BLaER1 treated with 17β-estradiol and CSF1 and Interleukin-3, amounts not matched to agents 10 nM and 100 nM (cell line): ENCODE results near the gene TM9SF4.

Experiments
- H3K27ac ChIP-seq, 11 experiments: shearing (Covaris generic); formaldehyde crosslinking; 2 replicates each; pipeline ENCODE4 v1.8.1; 2022
- H3K27me3 ChIP-seq, 11 experiments: shearing (Covaris generic); formaldehyde crosslinking; 2 replicates each; pipeline ENCODE4 v1.8.1; 2022
- H3K36me3 ChIP-seq, 11 experiments: shearing (Covaris generic); formaldehyde crosslinking; 2 replicates each; pipeline ENCODE4 v1.8.1; 2022
- H3K4me1 ChIP-seq, 10 experiments: shearing (Covaris generic); formaldehyde crosslinking; 2 replicates each; pipeline ENCODE4 v1.8.1; 2022
- H3K4me2 ChIP-seq, 11 experiments: shearing (Covaris generic); formaldehyde crosslinking; 2 replicates each; pipeline ENCODE4 v1.8.1; 2022
- H3K4me3 ChIP-seq, 10 experiments: shearing (Covaris generic); formaldehyde crosslinking; 2 replicates each; pipeline ENCODE4 v1.8.1; 2022
- H3K9ac ChIP-seq, 11 experiments: shearing (Covaris generic); formaldehyde crosslinking; 2 replicates each; pipeline ENCODE4 v1.8.1; 2022
- H3K9me3 ChIP-seq, 11 experiments: shearing (Covaris generic); formaldehyde crosslinking; replicated peaks in 1 of 11; 2 replicates each; pipeline ENCODE4 v1.8.1; 2022
- H4K20me1 ChIP-seq, 11 experiments: shearing (Covaris generic); formaldehyde crosslinking; 2 replicates each; pipeline ENCODE4 v1.8.1; 2022
- Cebpa-rat ChIP-seq, 11 experiments: shearing (Covaris generic); IDR thresholded peaks; 2 replicates each; pipeline ENCODE4 v1.8.1; 2022

Gene TM9SF4

GRCh38 chr20:32203356-32204204, 94.1 kb downstream of the TM9SF4 start:
- peak overlapping the region; percentile 94 to 99 (median 98) for H3K4me2 ChIP-seq
- peaks cover 48 to 65% (median 60%) of the 10 kb centered on the region in 11 experiments for H3K36me3 ChIP-seq

GRCh38 chr20:32204205-32205109, 94.9 kb downstream of the TM9SF4 start:
- Histone ChIP-seq H3K36me3 (peaks cover 39 to 58% (median 52%) of the 10 kb centered on the region in 11 experiments), H3K9ac (peak overlapping the region; percentile 90 to 100 (median 98); a peak in 21 of 22 replicates), H3K4me1 (peaks cover 54 to 88% (median 67%) of the 10 kb centered on the region in 10 experiments), H4K20me1 (peaks cover 56 to 78% (median 75%) of the 10 kb centered on the region in 11 experiments), H3K27me3 (no peaks in the 10 kb centered on the region), H3K4me2 (peak overlapping the region; percentile 94 to 99 (median 98)), H3K4me3 (peak overlapping the region; percentile 92 to 100 (median 98); a peak in 17 of 20 replicates), H3K9me3 (no peaks in the 10 kb centered on the region), H3K27ac (peak overlapping the region; percentile 89 to 98 (median 96))
- no peak for TF ChIP-seq Cebpa-rat (IDR thresholded peaks at IDR 0.05)

More at GRCh38 chr20:32203356-32204204, 94.1 kb downstream of the TM9SF4 start:
- peaks cover 48 to 88% (median 63%) of the 10 kb centered on the region in 10 experiments for H3K4me1 ChIP-seq
- H3K27me3 ChIP-seq = no peaks in the 10 kb centered on the region
- no peak for TF ChIP-seq Cebpa-rat (IDR thresholded peaks at IDR 0.05)
- H3K9ac ChIP-seq = peak overlapping the region in 9 of 11 experiments; percentile 94 to 100 (median 98); a peak in 12 of 22 replicates
- H3K9me3 ChIP-seq = no peaks in the 10 kb centered on the region
- H3K4me3 ChIP-seq = peak overlapping the region in 3 of 10 experiments; percentile 98 to 100 (median 99); a peak in 6 of 20 replicates
- H3K27ac ChIP-seq = peak overlapping the region in 7 of 11 experiments; percentile 92 to 98 (median 97); a peak in 7 of 22 replicates
- peaks cover 65 to 87% (median 84%) of the 10 kb centered on the region in 11 experiments for H4K20me1 ChIP-seq

- Histone ChIP-seq H3K9ac (peak overlapping the region; percentile 90 to 100 (median 98)), H4K20me1 (peaks cover 48 to 70% (median 67%) of the 10 kb centered on the region in 11 experiments), H3K27me3 (no peaks in the 10 kb centered on the region), H3K9me3 (no peaks in the 10 kb centered on the region), H3K36me3 (peaks cover 35 to 58% (median 52%) of the 10 kb centered on the region in 11 experiments), H3K27ac (peak overlapping the region; percentile 89 to 98 (median 96)), H3K4me2 (peak overlapping the region; percentile 94 to 99 (median 98)), H3K4me1 (peaks cover 53 to 88% (median 65%) of the 10 kb centered on the region in 10 experiments), H3K4me3 (peak overlapping the region; percentile 92 to 100 (median 98))
- TF ChIP-seq Cebpa-rat (IDR thresholded peaks at IDR 0.05) = peak in 2 of 11 experiments; percentile 29 to 35; a peak in 1 of 22 replicates
These were observed 95.8 kb downstream of the TM9SF4 start for GRCh38 chr20:32205110-32205842.

DNA sequence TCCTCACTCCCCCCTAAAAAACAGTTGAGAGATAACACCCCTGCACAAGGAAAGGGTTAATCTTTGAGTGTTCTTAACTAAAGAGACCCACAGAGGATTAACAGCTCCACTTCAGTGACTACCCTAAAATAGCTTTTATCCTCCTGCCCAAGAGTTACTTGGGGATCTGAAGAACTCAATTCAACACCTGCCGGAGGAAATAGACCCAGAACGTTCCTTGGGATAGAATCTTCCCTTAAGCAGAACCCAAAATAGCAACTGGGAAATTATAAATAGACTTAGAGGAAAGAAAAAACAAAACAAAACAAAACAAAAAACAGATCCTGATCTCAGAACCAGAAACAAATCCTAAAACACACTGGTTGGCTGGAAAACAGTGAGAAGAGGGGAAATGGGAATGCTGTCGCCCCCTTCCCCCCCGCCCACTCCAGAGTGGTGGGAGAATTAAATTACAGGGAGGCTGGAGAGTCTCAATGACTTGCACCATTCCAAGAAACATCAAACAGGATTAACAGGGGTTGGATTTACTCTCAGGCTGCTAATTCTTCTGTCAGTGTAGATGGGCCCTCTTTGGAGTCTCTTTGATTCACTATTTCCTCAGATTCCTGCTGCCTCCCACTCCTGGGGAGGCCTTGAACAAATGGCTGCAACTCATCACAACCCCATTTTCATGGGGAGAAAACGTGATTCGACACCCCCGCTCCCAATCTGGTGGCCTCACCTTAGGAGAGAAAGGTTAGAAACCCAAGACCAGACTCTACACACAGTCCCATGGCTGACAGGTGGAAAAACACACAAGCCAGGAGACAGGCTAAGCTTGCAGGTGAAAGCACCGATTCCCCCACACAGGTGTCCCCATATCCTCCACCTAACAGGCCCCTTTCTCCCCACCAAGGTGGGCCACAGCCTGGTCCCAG, 96.6 kb downstream of the TM9SF4 start:
- Histone ChIP-seq H3K27ac (peak overlapping the region; percentile 89 to 98 (median 96)), H3K36me3 (peaks cover 35 to 58% (median 52%) of the 10 kb centered on the region in 11 experiments), H3K9ac (peak overlapping the region; percentile 90 to 100 (median 98)), H3K4me1 (peaks cover 51 to 85% (median 62%) of the 10 kb centered on the region in 10 experiments), H3K27me3 (no peaks in the 10 kb centered on the region), H3K9me3 (no peaks in the 10 kb centered on the region), H3K4me2 (peak overlapping the region; percentile 94 to 99 (median 98)), H3K4me3 (peak overlapping the region; percentile 92 to 100 (median 98)), H4K20me1 (peaks cover 39 to 62% (median 59%) of the 10 kb centered on the region in 11 experiments)
- no peak for TF ChIP-seq Cebpa-rat (IDR thresholded peaks at IDR 0.05)

DNA sequence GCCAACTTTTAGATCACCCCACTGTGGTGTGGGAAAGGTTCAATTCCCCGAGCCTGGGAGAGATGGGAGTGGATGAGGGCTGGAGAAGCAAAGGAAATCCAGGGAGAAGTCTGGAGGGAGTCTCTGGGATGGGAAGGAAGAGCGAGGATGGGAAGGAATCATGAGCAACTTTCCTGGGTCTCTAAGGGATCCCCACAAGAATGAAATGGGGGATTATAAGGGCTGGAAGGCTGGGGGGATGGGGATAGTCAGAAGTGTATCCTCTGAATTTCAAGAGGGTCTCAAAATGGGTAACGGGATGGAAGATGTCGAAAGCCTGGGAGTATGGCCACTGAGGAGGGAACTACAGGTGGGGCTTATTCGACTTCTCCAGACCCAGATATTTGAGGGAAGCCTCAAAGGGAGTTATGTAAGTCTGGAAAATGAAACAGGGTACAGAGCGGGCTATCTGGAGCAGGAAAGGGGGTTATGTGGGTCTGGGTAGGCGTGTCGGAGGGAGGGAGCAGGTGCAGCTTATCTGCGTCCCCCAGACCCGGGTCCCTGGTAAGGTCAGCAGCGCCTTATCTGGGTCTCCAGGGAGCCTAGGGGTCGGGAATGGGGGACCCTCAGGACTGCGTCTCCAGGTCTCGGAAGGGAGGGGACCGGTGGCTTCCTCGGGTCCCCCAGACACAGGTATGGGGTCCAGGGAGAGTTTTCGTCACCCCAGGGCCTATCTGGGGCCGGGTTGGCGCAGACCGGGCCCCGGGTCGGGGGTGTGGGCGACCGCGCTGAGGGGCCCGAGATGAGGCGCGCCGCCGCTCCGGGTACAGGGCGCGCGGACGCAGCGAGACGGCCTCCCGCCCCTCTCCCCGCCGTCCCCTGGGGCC, 97.5 kb downstream of the TM9SF4 start:
- TF ChIP-seq Cebpa-rat (IDR thresholded peaks at IDR 0.05) = no peak
- Histone ChIP-seq H3K9me3 (no peaks in the 10 kb centered on the region), H3K27ac (peak overlapping the region; percentile 89 to 98 (median 96)), H3K9ac (peak overlapping the region; percentile 90 to 100 (median 98)), H3K4me3 (peak overlapping the region; percentile 92 to 100 (median 98)), H4K20me1 (peaks cover 30 to 54% (median 51%) of the 10 kb centered on the region in 11 experiments), H3K4me2 (peak overlapping the region; percentile 94 to 99 (median 98)), H3K36me3 (peaks cover 35 to 58% (median 52%) of the 10 kb centered on the region in 11 experiments), H3K4me1 (peaks cover 51 to 82% (median 62%) of the 10 kb centered on the region in 10 experiments), H3K27me3 (no peaks in the 10 kb centered on the region)

- H3K27me3 ChIP-seq = no peaks in the 10 kb centered on the region
- peaks cover 51 to 75% (median 59%) of the 10 kb centered on the region in 10 experiments for H3K4me1 ChIP-seq
- peak within 1 kb of the TSS; percentile 90 to 100 (median 98) for H3K9ac ChIP-seq
- peak within 1 kb of the TSS; percentile 89 to 98 (median 96) for H3K27ac ChIP-seq
- TF ChIP-seq Cebpa-rat (IDR thresholded peaks at IDR 0.05) = no peak
- peak within 1 kb of the TSS; percentile 94 to 99 (median 98) for H3K4me2 ChIP-seq
- no peaks in the 10 kb centered on the region for H3K9me3 ChIP-seq
- H4K20me1 ChIP-seq = peaks cover 22 to 45% (median 43%) of the 10 kb centered on the region in 11 experiments
- H3K36me3 ChIP-seq = peaks cover 40 to 58% (median 52%) of the 10 kb centered on the region in 11 experiments
- H3K4me3 ChIP-seq = peak within 1 kb of the TSS; percentile 92 to 100 (median 98)
These were observed 98.3 kb downstream of the TM9SF4 start, which contains the start of the genes PLAGL2 and POFUT1 for GRCh38 chr20:32207626-32208498. TSS of gene PLAGL2 (minus strand) at chr20:32207743. CDS start at chr20:32202178, 5,565 bp downstream. TSS of gene POFUT1 (plus strand) at chr20:32207880. CDS start at chr20:32207942, 62 bp downstream.
